RWPE2 (cell line): ENCODE results near the gene TLR1.

Experiments used
- ATAC-seq: fragments of 200-7000 bp; cut with Tn5 transposase; 3 replicates; pipeline ENCODE4 v1.9.1; 2021; ENCODE audit warnings: low read depth
- DNase-seq: peaks from one replicate; pipeline ENCODE4 v3.0.0-alpha.2; 2020; ENCODE audit warnings: low spot score
- H3K27ac ChIP-seq: fragments of 450-650 bp; 2 replicates; pipeline ENCODE4 v1.5.1; 2017; ENCODE audit warnings: mild to moderate bottlenecking; ENCODE audit not compliant: poor library complexity, severe bottlenecking
- H3K27me3 ChIP-seq: fragments of 250-450 bp; sonication (Bioruptor Pico); 2 replicates; pipeline ENCODE4 v1.5.1; 2021; ENCODE audit warnings: mild to moderate bottlenecking, moderate library complexity; ENCODE audit not compliant: insufficient read depth, poor library complexity, severe bottlenecking
- H3K36me3 ChIP-seq: fragments of 250-450 bp; sonication (Bioruptor Pico); 2 replicates; pipeline ENCODE4 v1.5.1; 2020; ENCODE audit warnings: low read depth, mild to moderate bottlenecking, moderate library complexity
- H3K4me1 ChIP-seq: fragments of 250-450 bp; sonication (Bioruptor Pico); 2 replicates; pipeline ENCODE4 v1.5.1; 2021; ENCODE audit warnings: mild to moderate bottlenecking, moderate library complexity; ENCODE audit not compliant: insufficient read depth, poor library complexity, severe bottlenecking
- H3K4me3 ChIP-seq: fragments of 250-450 bp; sonication (Bioruptor Pico); 2 replicates; pipeline ENCODE4 v1.5.1; 2021; ENCODE audit warnings: mild to moderate bottlenecking, moderate library complexity; ENCODE audit not compliant: severe bottlenecking
- H3K9me3 ChIP-seq: fragments of 250-450 bp; sonication (Bioruptor Pico); 2 replicates; pipeline ENCODE4 v1.5.1; 2021; ENCODE audit warnings: mild to moderate bottlenecking, moderate library complexity; ENCODE audit not compliant: severe bottlenecking
- TF ChIP-seq, protein P1 (sequence below): fragments of 450-650 bp; IDR thresholded peaks from one replicate; pipeline ENCODE4 v1.5.1; 2017; ENCODE audit warnings: mild to moderate bottlenecking, moderate library complexity; ENCODE audit not compliant: poor library complexity, severe bottlenecking

The TLR1 gene

DNA sequence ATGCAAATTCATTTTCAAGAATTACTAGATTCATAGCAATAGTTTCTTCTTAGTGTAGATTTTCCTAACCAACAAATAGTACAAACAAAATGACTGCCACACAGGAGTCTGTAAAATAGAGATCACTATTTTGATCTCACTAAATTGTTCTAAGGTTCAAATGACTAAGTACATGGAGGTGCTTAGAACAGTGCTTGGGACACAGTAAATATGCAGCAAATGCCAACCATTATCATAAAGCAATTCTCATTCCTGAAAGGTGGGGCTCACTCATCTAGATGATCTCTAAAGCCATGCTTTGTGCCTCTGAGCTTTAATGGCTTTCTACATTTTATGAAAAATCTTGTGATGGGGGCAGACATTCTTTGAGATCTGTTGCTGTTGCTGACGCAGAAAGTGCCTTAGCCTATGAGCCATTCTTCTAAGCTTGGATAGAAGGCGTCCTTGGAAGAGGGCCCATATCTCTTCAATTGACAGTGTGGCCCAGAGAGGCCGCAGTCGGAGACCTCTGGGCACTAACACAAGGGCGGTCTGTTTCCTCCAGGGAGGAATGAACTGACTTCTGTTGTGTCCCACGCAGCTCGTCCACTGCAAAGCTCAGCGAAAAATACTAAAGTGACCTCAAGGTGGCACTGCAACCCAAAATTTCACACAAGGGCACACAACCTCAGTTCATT lies 45.3 kb downstream of the TLR1 start:
- Histone ChIP-seq H3K27me3 (no peaks in the 10 kb centered on the region), H3K9me3 (no peaks in the 10 kb centered on the region), H3K4me1 (no peaks in the 10 kb centered on the region), H3K27ac (no peak overlapping the region), H3K4me3 (no peak overlapping the region), H3K36me3 (no peaks in the 10 kb centered on the region)
- TF ChIP-seq, protein P1, sequence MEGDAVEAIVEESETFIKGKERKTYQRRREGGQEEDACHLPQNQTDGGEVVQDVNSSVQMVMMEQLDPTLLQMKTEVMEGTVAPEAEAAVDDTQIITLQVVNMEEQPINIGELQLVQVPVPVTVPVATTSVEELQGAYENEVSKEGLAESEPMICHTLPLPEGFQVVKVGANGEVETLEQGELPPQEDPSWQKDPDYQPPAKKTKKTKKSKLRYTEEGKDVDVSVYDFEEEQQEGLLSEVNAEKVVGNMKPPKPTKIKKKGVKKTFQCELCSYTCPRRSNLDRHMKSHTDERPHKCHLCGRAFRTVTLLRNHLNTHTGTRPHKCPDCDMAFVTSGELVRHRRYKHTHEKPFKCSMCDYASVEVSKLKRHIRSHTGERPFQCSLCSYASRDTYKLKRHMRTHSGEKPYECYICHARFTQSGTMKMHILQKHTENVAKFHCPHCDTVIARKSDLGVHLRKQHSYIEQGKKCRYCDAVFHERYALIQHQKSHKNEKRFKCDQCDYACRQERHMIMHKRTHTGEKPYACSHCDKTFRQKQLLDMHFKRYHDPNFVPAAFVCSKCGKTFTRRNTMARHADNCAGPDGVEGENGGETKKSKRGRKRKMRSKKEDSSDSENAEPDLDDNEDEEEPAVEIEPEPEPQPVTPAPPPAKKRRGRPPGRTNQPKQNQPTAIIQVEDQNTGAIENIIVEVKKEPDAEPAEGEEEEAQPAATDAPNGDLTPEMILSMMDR: peak; percentile 87
- peak; percentile 73; the same call in 2 of the 3 replicates for ATAC-seq
- no peak for DNase-seq

DNA sequence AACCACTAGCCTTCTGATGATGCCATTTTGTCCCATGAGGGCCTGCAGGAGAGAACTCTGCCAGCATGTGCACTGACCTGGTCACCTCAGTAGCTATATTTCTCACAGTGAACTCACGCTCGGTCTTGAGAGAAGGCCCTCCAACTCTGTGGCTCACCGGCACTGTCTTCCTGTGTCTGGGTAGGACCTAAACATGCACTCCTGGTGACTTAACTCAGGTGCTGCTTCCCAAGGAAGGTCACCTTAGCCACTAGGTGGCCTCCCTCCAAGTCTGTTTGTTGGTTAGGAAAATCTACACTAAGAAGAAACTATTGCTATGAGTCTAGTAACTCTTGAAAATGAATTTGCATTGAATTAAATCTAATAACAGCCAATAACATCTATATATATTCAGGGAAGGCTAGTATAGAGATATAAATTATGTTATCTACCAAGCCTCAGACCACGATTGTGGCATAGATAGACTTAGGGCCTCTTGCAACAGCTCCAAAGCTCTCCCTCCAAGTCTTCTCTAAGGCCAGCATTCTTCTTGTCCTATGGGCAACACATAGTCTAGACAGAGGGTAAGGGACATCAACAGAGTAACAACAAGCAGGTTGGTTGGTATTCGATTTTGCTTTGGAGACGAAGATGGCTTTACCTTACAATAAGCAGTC lies 46.5 kb downstream of the TLR1 start:
- DNase-seq (no peak), ATAC-seq (no peak; the same call in 2 of the 3 replicates)
- H3K36me3 ChIP-seq: no peaks in the 10 kb centered on the region
- H3K27me3 ChIP-seq: no peaks in the 10 kb centered on the region
- H3K27ac ChIP-seq: no peak overlapping the region
- no peaks in the 10 kb centered on the region for H3K4me1 ChIP-seq
- no peak overlapping the region for H3K4me3 ChIP-seq
- TF ChIP-seq, protein P1: peak; percentile 44
- no peaks in the 10 kb centered on the region for H3K9me3 ChIP-seq

DNA sequence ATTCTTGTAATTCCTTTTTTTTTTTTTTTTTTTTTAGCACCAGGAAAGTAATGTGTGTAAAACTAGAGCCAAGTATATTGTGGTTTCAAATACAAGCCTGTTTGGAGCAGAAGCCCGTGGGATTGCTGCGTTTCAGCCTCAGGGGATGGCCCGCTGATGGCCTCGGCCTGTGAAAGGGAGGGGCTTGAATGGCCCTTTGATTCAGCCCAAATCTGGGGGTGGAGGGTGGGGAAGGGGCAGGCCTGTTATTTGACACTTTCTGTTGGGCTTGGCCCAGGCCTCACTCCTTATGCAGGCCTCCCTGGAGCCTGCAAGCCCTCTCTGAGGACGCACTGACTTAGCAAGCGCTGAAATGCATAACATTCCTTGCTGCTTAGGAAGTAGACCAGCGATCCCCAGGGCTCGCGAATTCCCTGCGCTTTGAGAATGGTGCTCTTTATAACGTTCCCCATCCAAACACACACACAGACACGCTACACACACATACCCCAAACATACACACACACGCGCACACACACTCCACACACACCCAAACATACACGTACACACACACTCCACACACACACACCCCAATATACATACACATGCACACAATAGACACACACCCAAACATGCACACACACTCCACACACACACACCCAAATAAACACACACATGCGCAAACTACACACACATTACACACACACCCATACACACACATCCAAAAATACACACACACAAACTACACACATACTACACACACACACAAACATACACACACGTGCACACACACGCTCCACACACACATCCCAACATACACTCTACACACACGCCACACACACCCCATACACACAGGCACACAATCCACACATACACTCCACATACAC lies 51.4 kb downstream of the TLR1 start:
- DNase-seq (peak; percentile 80), ATAC-seq (peak; percentile 98)
- Histone ChIP-seq H3K27me3 (no peaks in the 10 kb centered on the region), H3K36me3 (no peaks in the 10 kb centered on the region), H3K4me3 (no peak overlapping the region), H3K9me3 (no peaks in the 10 kb centered on the region), H3K4me1 (no peaks in the 10 kb centered on the region), H3K27ac (peak overlapping the region; percentile 19)
- TF ChIP-seq, protein P1: no peak

DNA sequence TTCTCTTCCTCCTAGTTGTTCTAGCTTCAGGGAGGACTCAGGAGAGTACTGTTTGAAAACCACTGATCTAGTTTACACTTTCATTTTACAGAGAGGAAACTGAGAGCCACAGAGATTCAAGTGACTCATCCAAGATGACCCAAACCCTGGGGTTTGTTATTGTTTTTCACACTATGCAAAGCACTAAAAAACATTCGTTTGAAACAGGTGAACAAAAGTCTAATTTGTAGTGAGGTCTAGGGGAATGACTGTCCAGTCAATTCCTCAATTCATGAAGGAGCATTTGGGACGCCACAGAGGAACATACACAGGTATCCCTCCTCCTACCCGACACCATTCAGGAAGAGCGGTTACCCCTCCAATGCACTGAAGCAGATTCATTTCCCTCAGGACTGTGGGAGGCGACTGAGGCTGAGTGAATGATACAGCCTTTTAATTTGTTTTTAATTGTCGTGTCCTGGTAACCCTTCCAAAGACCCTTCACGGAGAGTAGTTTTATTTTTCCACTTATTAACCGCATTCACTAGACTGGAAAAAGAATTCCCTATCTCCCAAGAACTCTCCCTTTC lies 52.1 kb downstream of the TLR1 start:
- H3K9me3 ChIP-seq: no peaks in the 10 kb centered on the region
- no peaks in the 10 kb centered on the region for H3K4me1 ChIP-seq
- TF ChIP-seq, protein P1: no peak
- DNase-seq (no peak), ATAC-seq (no peak)
- H3K27ac ChIP-seq: peak overlapping the region; percentile 19
- no peak overlapping the region for H3K4me3 ChIP-seq
- H3K27me3 ChIP-seq: no peaks in the 10 kb centered on the region
- H3K36me3 ChIP-seq: no peaks in the 10 kb centered on the region
